BLaER1 treated with 17β-estradiol and CSF1 and Interleukin-3, amounts not matched to agents 10 nM and 100 nM (cell line): ENCODE measurements around the gene RBMS1.

Source experiments
- H3K27ac ChIP-seq, 11 experiments: shearing (Covaris generic); formaldehyde crosslinking; 2 replicates each; pipeline ENCODE4 v1.8.1; 2022
- H3K27me3 ChIP-seq, 11 experiments: shearing (Covaris generic); formaldehyde crosslinking; 2 replicates each; pipeline ENCODE4 v1.8.1; 2022
- H3K36me3 ChIP-seq, 11 experiments: shearing (Covaris generic); formaldehyde crosslinking; 2 replicates each; pipeline ENCODE4 v1.8.1; 2022
- H3K4me1 ChIP-seq, 10 experiments: shearing (Covaris generic); formaldehyde crosslinking; 2 replicates each; pipeline ENCODE4 v1.8.1; 2022
- H3K4me2 ChIP-seq, 11 experiments: shearing (Covaris generic); formaldehyde crosslinking; 2 replicates each; pipeline ENCODE4 v1.8.1; 2022
- H3K4me3 ChIP-seq, 10 experiments: shearing (Covaris generic); formaldehyde crosslinking; 2 replicates each; pipeline ENCODE4 v1.8.1; 2022
- H3K9ac ChIP-seq, 11 experiments: shearing (Covaris generic); formaldehyde crosslinking; 2 replicates each; pipeline ENCODE4 v1.8.1; 2022
- H3K9me3 ChIP-seq, 11 experiments: shearing (Covaris generic); formaldehyde crosslinking; replicated peaks in 1 of 11; 2 replicates each; pipeline ENCODE4 v1.8.1; 2022
- H4K20me1 ChIP-seq, 11 experiments: shearing (Covaris generic); formaldehyde crosslinking; 2 replicates each; pipeline ENCODE4 v1.8.1; 2022
- Cebpa-rat ChIP-seq, 11 experiments: shearing (Covaris generic); IDR thresholded peaks; 2 replicates each; pipeline ENCODE4 v1.8.1; 2022

RBMS1 gene

GRCh38 chr2:160300203-160300602 is 193.4 kb downstream of the RBMS1 start:
- H3K27me3 ChIP-seq: no peaks in the 10 kb centered on the region
- TF ChIP-seq Cebpa-rat (IDR thresholded peaks at IDR 0.05): no peak
- H4K20me1 ChIP-seq: peaks cover 0 to 7% (median 0%) of the 10 kb centered on the region in 11 experiments; a peak in 2 of 22 replicates
- H3K36me3 ChIP-seq: peaks cover 62 to 98% (median 85%) of the 10 kb centered on the region in 11 experiments
- peak overlapping the region in 3 of 11 experiments; percentile 19 to 47 (median 47); a peak in 6 of 22 replicates for H3K4me2 ChIP-seq
- H3K27ac ChIP-seq: no peak overlapping the region
- H3K9ac ChIP-seq: no peak overlapping the region
- peaks cover 6 to 23% (median 9%) of the 10 kb centered on the region in 10 experiments; a peak in 14 of 20 replicates for H3K4me1 ChIP-seq
- no peak overlapping the region for H3K4me3 ChIP-seq
- H3K9me3 ChIP-seq: no peaks in the 10 kb centered on the region

- no peak for TF ChIP-seq Cebpa-rat (IDR thresholded peaks at IDR 0.05)
- Histone ChIP-seq H3K4me1 (peaks cover 6 to 29% (median 9%) of the 10 kb centered on the region in 10 experiments; a peak in 15 of 20 replicates), H3K27me3 (no peaks in the 10 kb centered on the region), H3K9me3 (no peaks in the 10 kb centered on the region), H4K20me1 (peaks cover 0 to 7% (median 0%) of the 10 kb centered on the region in 11 experiments; a peak in 2 of 22 replicates), H3K36me3 (peaks cover 59 to 95% (median 80%) of the 10 kb centered on the region in 11 experiments), H3K4me2 (peak overlapping the region in 3 of 11 experiments; percentile 19 to 47 (median 47); a peak in 6 of 22 replicates), H3K4me3 (no peak overlapping the region), H3K27ac (0 out of 22 replicates have a peak overlapping the region, but pooled peaks of 1 of the 11 experiments have one; percentile 4), H3K9ac (no peak overlapping the region)
These were observed 194.1 kb downstream of the RBMS1 start for GRCh38 chr2:160299540-160299939.

GRCh38 chr2:160298960-160299359 is 194.6 kb downstream of the RBMS1 start:
- Histone ChIP-seq H3K36me3 (peaks cover 59 to 90% (median 83%) of the 10 kb centered on the region in 11 experiments), H4K20me1 (peaks cover 0 to 7% (median 0%) of the 10 kb centered on the region in 11 experiments; a peak in 2 of 22 replicates), H3K4me1 (peaks cover 5 to 32% (median 8%) of the 10 kb centered on the region in 10 experiments; a peak in 15 of 20 replicates), H3K9ac (no peak overlapping the region), H3K27me3 (no peaks in the 10 kb centered on the region), H3K4me2 (no peak overlapping the region), H3K9me3 (no peaks in the 10 kb centered on the region), H3K4me3 (no peak overlapping the region), H3K27ac (0 out of 22 replicates have a peak overlapping the region, but pooled peaks of 1 of the 11 experiments have one; percentile 4)
- no peak for TF ChIP-seq Cebpa-rat (IDR thresholded peaks at IDR 0.05)

GRCh38 chr2:160295519-160296207 is 197.9 kb downstream of the RBMS1 start:
- peaks cover 0 to 53% (median 3%) of the 10 kb centered on the region in 10 experiments; a peak in 11 of 20 replicates for H3K4me1 ChIP-seq
- H3K36me3 ChIP-seq: peaks cover 38 to 88% (median 75%) of the 10 kb centered on the region in 11 experiments
- H4K20me1 ChIP-seq: peaks cover 0 to 7% (median 0%) of the 10 kb centered on the region in 11 experiments; a peak in 1 of 22 replicates
- H3K27ac ChIP-seq: no peak overlapping the region
- no peak overlapping the region for H3K9ac ChIP-seq
- no peak overlapping the region for H3K4me3 ChIP-seq
- no peaks in the 10 kb centered on the region for H3K27me3 ChIP-seq
- H3K4me2 ChIP-seq: peak overlapping the region in 2 of 11 experiments; percentile 1 to 43; a peak in 2 of 22 replicates
- H3K9me3 ChIP-seq: no peaks in the 10 kb centered on the region
- TF ChIP-seq Cebpa-rat (IDR thresholded peaks at IDR 0.05): no peak

GRCh38 chr2:160294889-160295288 is 198.7 kb downstream of the RBMS1 start:
- Histone ChIP-seq H3K9me3 (no peaks in the 10 kb centered on the region), H3K36me3 (peaks cover 33 to 83% (median 69%) of the 10 kb centered on the region in 11 experiments), H3K27me3 (no peaks in the 10 kb centered on the region), H3K4me2 (peak overlapping the region in 3 of 11 experiments; percentile 31 to 43 (median 39); a peak in 6 of 22 replicates), H3K9ac (no peak overlapping the region), H3K27ac (no peak overlapping the region), H4K20me1 (peaks cover 0 to 1% (median 0%) of the 10 kb centered on the region in 11 experiments; a peak in 1 of 22 replicates), H3K4me1 (peaks cover 0 to 55% (median 5%) of the 10 kb centered on the region in 10 experiments; a peak in 13 of 20 replicates), H3K4me3 (no peak overlapping the region)
- TF ChIP-seq Cebpa-rat (IDR thresholded peaks at IDR 0.05): no peak

- Histone ChIP-seq H3K4me3 (no peak overlapping the region), H3K27ac (no peak overlapping the region), H3K4me1 (peaks cover 0 to 55% (median 6%) of the 10 kb centered on the region in 10 experiments; a peak in 15 of 20 replicates), H3K36me3 (peaks cover 28 to 77% (median 64%) of the 10 kb centered on the region in 11 experiments), H3K9ac (no peak overlapping the region), H3K9me3 (no peaks in the 10 kb centered on the region), H4K20me1 (0 out of 22 replicates have a peak, but pooled peaks cover 0 to under 1% (median 0%) of the 10 kb centered on the region in 11 experiments), H3K4me2 (peak overlapping the region in 3 of 11 experiments; percentile 31 to 43 (median 39); a peak in 6 of 22 replicates), H3K27me3 (no peaks in the 10 kb centered on the region)
- no peak for TF ChIP-seq Cebpa-rat (IDR thresholded peaks at IDR 0.05)
These were observed 199.2 kb downstream of the RBMS1 start for GRCh38 chr2:160294339-160294803.

- H3K27ac ChIP-seq: no peak overlapping the region
- no peak for TF ChIP-seq Cebpa-rat (IDR thresholded peaks at IDR 0.05)
- H3K4me1 ChIP-seq: peaks cover 0 to 62% (median 8%) of the 10 kb centered on the region in 10 experiments; a peak in 15 of 20 replicates
- 0 out of 22 replicates have a peak, but pooled peaks cover 0 to 7% (median 0%) of the 10 kb centered on the region in 11 experiments for H4K20me1 ChIP-seq
- no peak overlapping the region for H3K9ac ChIP-seq
- H3K27me3 ChIP-seq: no peaks in the 10 kb centered on the region
- H3K9me3 ChIP-seq: no peaks in the 10 kb centered on the region
- peaks cover 21 to 72% (median 57%) of the 10 kb centered on the region in 11 experiments for H3K36me3 ChIP-seq
- peak overlapping the region in 2 of 11 experiments; percentile 20 to 43; a peak in 2 of 22 replicates for H3K4me2 ChIP-seq
- H3K4me3 ChIP-seq: no peak overlapping the region
These were observed 200.1 kb downstream of the RBMS1 start for GRCh38 chr2:160293391-160294091.

- Histone ChIP-seq H3K4me3 (no peak overlapping the region), H3K36me3 (peaks cover 14 to 69% (median 47%) of the 10 kb centered on the region in 11 experiments), H3K4me1 (peaks cover 0 to 62% (median 8%) of the 10 kb centered on the region in 10 experiments; a peak in 15 of 20 replicates), H3K9me3 (no peaks in the 10 kb centered on the region), H3K27ac (no peak overlapping the region), H3K4me2 (no peak overlapping the region), H3K9ac (no peak overlapping the region), H3K27me3 (no peaks in the 10 kb centered on the region), H4K20me1 (0 out of 22 replicates have a peak, but pooled peaks cover 0 to 7% (median 0%) of the 10 kb centered on the region in 11 experiments)
- TF ChIP-seq Cebpa-rat (IDR thresholded peaks at IDR 0.05): no peak
These were observed 201.4 kb downstream of the RBMS1 start for GRCh38 chr2:160292225-160292624.
